ENCODE measurements around the gene FMNL3.

- TF ChIP-seq CTCF (IDR thresholded peaks at IDR 0.05) (no peak), POLR2A (IDR thresholded peaks at IDR 0.05) (no peak)
These were observed 79.3 kb downstream of the FMNL3 start for GRCh38 chr12:49627752-49628360.

All from right lobe of liver (tissue), 4 donors.